Body of pancreas (tissue), 4 donors: ENCODE results near the gene FCHO1. TPM values are rescaled to one million over a fixed set of nuclear protein-coding genes. Genes with fewer than 3 reads are reported as not detected.

Experiments
- ATAC-seq: fragments of 150-250 bp; one replicate; pipeline ENCODE4 v1.9.1; 2016
- DNase-seq, 4 donors: peaks; one replicate each; pipeline ENCODE4 v3.0.0-alpha.2; 2019
- H3K27ac ChIP-seq, 4 donors: fragments of 200-600 bp; sonication (generic); 1 replicate in 3 of 4; 2 replicates in 1 of 4; pipeline versions ENCODE4 v1.5.1 to v1.6.1; 2016 to 2019; ENCODE audit warnings: mild to moderate bottlenecking in 1 of 4, mixed read lengths in 1 of 4, moderate library complexity in 1 of 4
- H3K27me3 ChIP-seq, 2 donors: fragments of 200-600 bp; sonication (generic); one replicate each; pipeline ENCODE4 v1.6.0; 2016; ENCODE audit warnings: mild to moderate bottlenecking in 1 of 2
- H3K36me3 ChIP-seq, 2 donors: fragments of 200-600 bp; sonication (generic); replicated peaks in 1 of 2; 2 replicates each; pipeline ENCODE4 v1.5.1; 2016; ENCODE audit warnings: low read depth in 2 of 2; ENCODE audit not compliant: insufficient read depth in 1 of 2
- H3K4me1 ChIP-seq: fragments of 200-600 bp; sonication (generic); one replicate; pipeline ENCODE4 v1.6.0; 2016
- H3K4me3 ChIP-seq, 2 donors: fragments of 200-600 bp; sonication (generic); 1 replicate in 1 of 2; 2 replicates in 1 of 2; pipeline ENCODE4 v1.5.1; 2016 to 2019
- H3K9me3 ChIP-seq, 3 donors: fragments of 200-600 bp; sonication (generic); 1 replicate in 2 of 3; 2 replicates in 1 of 3; pipeline ENCODE4 v1.5.1; 2016
- CTCF ChIP-seq, 7 experiments: fragments of 450-650 bp in 4 of 7; fragments of 200-600 bp in 3 of 7; sonication (generic) in 3 of 7; IDR thresholded peaks; one replicate each; pipeline ENCODE4 v1.5.1; 2016 to 2019; ENCODE audit warnings: antibody characterized with exemption in 7 of 7
- POLR2A ChIP-seq, 3 donors: fragments of 450-650 bp; IDR thresholded peaks; one replicate each; pipeline ENCODE4 v1.6.1; 2016; ENCODE audit warnings: antibody characterized with exemption in 3 of 3, mild to moderate bottlenecking in 2 of 3
- WGBS, 2 donors: methylation state at CpG; one replicate each; pipeline ENCODE4 v1.1.5; 2017; 5-methylcytosine and 5-hydroxymethylcytosine counted together
- intact Hi-C: fragments of 100-400 bp; cut with DNase I; formaldehyde crosslinking; loops from one replicate; pipeline ENCODE4 v1.15.1; 2023
- total RNA-seq, 2 donors: library from RNA; depleted of rRNA; stranded (reverse); fragments of >200 nt; gene quantifications; one replicate each; pipeline ENCODE4 v1.1.0, GENCODE V29; 2016

The FCHO1 gene
- total RNA-seq, 2 donors from 2014 or later = 1.6 TPM; not detected in 1

DNA sequence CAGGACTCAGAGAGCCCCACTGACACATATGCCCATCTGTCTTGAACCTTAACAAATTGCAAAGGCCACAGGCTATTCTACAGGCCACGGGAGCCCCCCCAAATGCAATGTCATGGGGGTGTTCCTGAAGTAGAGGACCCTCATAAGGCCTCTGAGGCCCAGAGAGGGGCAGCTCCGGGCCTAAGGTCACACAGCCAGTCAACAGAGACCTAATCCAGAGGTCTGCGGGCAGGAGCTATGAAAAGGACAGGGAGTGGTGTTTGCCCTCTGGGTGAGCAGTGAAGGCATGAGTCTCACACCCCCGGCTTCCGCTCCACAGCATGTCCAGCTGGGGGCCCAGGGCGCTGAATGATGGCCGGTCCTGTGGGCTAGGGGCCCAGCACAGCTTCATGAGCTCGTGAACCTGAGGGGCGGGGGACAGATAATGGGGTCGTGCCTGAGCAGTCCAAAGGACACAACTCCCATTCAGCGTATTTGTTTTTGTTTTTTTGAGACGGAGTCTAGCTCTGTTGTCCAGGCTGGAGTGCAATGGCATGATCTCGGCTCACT lies 75.3 kb downstream of the FCHO1 start:
- H3K9me3 ChIP-seq = no peaks in the 10 kb centered on the region
- WGBS, 2 donors = 85 to 87% methylated on average over 7 to 13 of the region's 13 CpGs
- H3K27me3 ChIP-seq = peaks cover 0 to 3% of the 10 kb centered on the region in 2 donors
- H3K27ac ChIP-seq = no peak overlapping the region
- DNase-seq (no peak), ATAC-seq (no peak)
- H3K4me3 ChIP-seq = no peak overlapping the region
- H3K4me1 ChIP-seq = peaks cover 15% of the 10 kb centered on the region
- TF ChIP-seq CTCF (IDR thresholded peaks at IDR 0.05) = no peak
- TF ChIP-seq POLR2A (IDR thresholded peaks at IDR 0.05) = no peak
- H3K36me3 ChIP-seq = no peaks in the 10 kb centered on the region
- intact Hi-C loops = no loop called here

- H3K27ac ChIP-seq = no peak overlapping the region
- peaks cover 16% of the 10 kb centered on the region for H3K4me1 ChIP-seq
- H3K9me3 ChIP-seq = no peaks in the 10 kb centered on the region
- no peak overlapping the region for H3K4me3 ChIP-seq
- H3K36me3 ChIP-seq = no peaks in the 10 kb centered on the region
- ATAC-seq (peak; percentile 10), DNase-seq (peak in 3 of 4 donors; percentile 15 to 40 (median 34))
- peaks cover 0 to 4% of the 10 kb centered on the region in 2 donors for H3K27me3 ChIP-seq
- intact Hi-C loops = no loop called here
- WGBS, 2 donors = 10 to 18% methylated on average over 6 to 28 of the region's 29 CpGs
- TF ChIP-seq POLR2A (IDR thresholded peaks at IDR 0.05) = no peak
- TF ChIP-seq CTCF (IDR thresholded peaks at IDR 0.05) = no peak
These were observed 78.7 kb downstream of the FCHO1 start for GRCh38 chr19:17829855-17830566.

DNA sequence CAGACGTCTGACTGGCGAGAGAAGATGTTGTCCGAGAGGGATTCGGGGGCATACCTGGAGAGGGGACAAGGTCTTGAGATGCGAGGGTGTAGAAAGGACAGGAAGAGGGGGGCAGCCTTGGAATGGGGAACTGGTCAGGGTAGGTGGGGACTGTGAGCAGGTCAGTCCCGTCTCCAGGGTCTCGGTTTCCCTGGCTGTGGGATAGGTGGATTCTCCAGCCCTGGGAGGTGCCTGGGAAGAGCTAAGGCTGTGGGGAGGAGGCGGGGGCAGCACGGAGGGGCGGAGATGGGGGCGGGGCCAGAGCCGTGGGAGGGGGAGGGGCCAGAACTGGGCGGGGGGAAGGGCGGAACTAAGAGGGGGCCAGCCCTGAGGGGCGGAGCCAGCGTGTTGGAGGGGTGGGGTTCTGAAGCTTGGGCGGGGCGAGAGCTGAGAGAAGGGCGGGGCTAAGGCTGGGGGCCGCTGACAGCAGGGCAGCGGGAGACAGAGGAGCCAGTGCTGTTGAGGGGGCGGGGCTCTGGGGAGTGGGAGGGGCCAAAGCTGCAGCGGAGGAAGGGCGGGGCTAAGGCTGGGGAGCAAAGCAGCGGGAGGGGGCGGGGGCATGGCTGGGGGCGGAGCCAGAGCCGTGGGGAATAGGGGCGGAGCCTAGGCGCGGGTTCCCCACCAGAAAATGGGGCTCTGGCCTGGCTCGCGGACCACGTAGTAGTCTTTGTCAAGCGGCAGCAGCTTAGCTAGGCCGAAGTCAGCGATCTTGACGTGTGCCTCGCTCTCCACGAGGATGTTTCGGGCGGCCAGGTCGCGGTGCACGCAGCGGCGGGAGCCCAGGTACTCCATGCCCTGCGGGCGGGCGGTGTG lies 79.5 kb downstream of the FCHO1 start:
- intact Hi-C loops = no loop called here
- H3K4me3 ChIP-seq = no peak overlapping the region
- TF ChIP-seq CTCF (IDR thresholded peaks at IDR 0.05) (no peak), POLR2A (IDR thresholded peaks at IDR 0.05) (no peak)
- H3K36me3 ChIP-seq = no peaks in the 10 kb centered on the region
- ATAC-seq (peak; percentile 70), DNase-seq (peak; percentile 68 to 88 (median 79))
- 4 to 16% methylated on average over 25 to 42 of the region's 50 CpGs for WGBS, 2 donors
- H3K27ac ChIP-seq = no peak overlapping the region
- H3K4me1 ChIP-seq = peaks cover 16% of the 10 kb centered on the region
- peaks cover 0 to 8% of the 10 kb centered on the region in 2 donors for H3K27me3 ChIP-seq
- no peaks in the 10 kb centered on the region for H3K9me3 ChIP-seq

DNA sequence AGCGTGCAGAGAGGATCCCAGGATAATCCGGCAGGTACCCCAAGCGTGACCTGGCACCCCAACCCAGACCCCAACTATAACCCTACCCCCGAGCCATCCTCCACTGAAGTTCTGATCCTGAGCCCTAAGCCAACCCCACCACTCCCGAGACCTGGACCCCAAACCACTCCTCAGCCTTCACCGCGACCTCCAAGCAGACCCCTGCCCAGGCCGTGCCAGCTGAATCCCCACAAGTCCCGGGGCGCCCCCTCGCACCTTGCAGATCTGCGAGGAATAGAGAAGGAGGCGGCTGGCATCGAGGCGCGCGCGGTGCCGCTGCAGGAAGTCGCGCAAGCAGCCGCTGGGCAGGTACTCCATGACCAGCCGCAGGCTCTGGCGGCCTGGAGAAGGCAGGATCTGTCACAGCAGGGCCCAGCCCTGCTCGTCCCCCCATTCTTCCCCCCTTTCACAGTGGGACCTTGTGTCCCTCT lies 80.2 kb downstream of the FCHO1 start:
- intact Hi-C loops = no loop called here
- Histone ChIP-seq H3K27me3 (peaks cover 0 to 8% of the 10 kb centered on the region in 2 donors), H3K9me3 (no peaks in the 10 kb centered on the region), H3K27ac (no peak overlapping the region), H3K36me3 (no peaks in the 10 kb centered on the region), H3K4me3 (no peak overlapping the region), H3K4me1 (peaks cover 16% of the 10 kb centered on the region)
- TF ChIP-seq CTCF (IDR thresholded peaks at IDR 0.05) (no peak), POLR2A (IDR thresholded peaks at IDR 0.05) (no peak)
- DNase-seq (no peak), ATAC-seq (no peak)
- WGBS, 2 donors = 31 to 34% methylated on average over 5 to 25 of the region's 25 CpGs
